Panc1 (cell line): Measurements from ENCODE around the gene PRAMEF1. TPM values are rescaled to one million over a fixed set of nuclear protein-coding genes. Genes with fewer than 3 reads are reported as not detected.
"Not testable (repeated sequence)": the region's sequence is repeated elsewhere in the genome, so short reads cannot be mapped to it uniquely, and the experiment has no call there.

ENCODE experiments used
- ATAC-seq: fragments of 200-7000 bp; cut with Tn5 transposase; 2 replicates; pipeline ENCODE4 v1.9.1; 2020; ENCODE audit warnings: mild to moderate bottlenecking, moderate library complexity
- Bru-seq: library from RNA; stranded (reverse); fragments of 400-500 nt; gene quantifications from one replicate; lab custom pipeline; 2021; lab: Mats Ljungman, UMichigan
- BruChase-seq, 2 experiments: library from RNA; stranded (reverse); fragments of 400-500 nt; gene quantifications; one replicate each; lab custom pipeline; 2021; lab: Mats Ljungman, UMichigan
- BruUV-seq: library from RNA; stranded (reverse); fragments of 400-500 nt; replicated peaks from 2 replicates; lab custom pipeline; 2021; lab: Mats Ljungman, UMichigan
- CTCF ChIA-PET: fragments of 300-600 bp; sonication (Branson Sonifier 250); formaldehyde crosslinking; loops from one replicate; lab custom pipeline; 2022; ENCODE audit warnings: antibody characterized with exemption; lab: Charles Lee
- POLR2A ChIA-PET: fragments of 300-600 bp; sonication (Branson Sonifier 250); formaldehyde crosslinking; loops from one replicate; lab custom pipeline; 2022; ENCODE audit warnings: antibody characterized with exemption; lab: Charles Lee
- DNase-seq: peaks from one replicate; pipeline ENCODE4 v3.0.0-alpha.2; 2010; ENCODE audit warnings: low read depth, low spot score
- H3K27ac ChIP-seq: 2 replicates; pipeline ENCODE4 v1.5.1; 2011; ENCODE audit warnings: mild to moderate bottlenecking, low read length, inconsistent platforms
- H3K27me3 ChIP-seq: fragments of 200-500 bp; sonication (Bioruptor generic); 2 replicates; pipeline ENCODE4 v1.6.0; 2014; ENCODE audit warnings: low read length, inconsistent platforms; ENCODE audit not compliant: control insufficient read depth, insufficient read depth
- H3K36me3 ChIP-seq: fragments of 200-500 bp; sonication (Bioruptor generic); 2 replicates; pipeline ENCODE4 v1.5.1; 2014; ENCODE audit warnings: inconsistent platforms, mild to moderate bottlenecking, low read length, moderate library complexity; ENCODE audit not compliant: control insufficient read depth, insufficient read depth
- H3K4me1 ChIP-seq: 2 replicates; pipeline ENCODE4 v1.5.1; 2011; ENCODE audit warnings: inconsistent platforms, mild to moderate bottlenecking, low read length, moderate library complexity; ENCODE audit not compliant: control insufficient read depth, insufficient read depth
- H3K4me3 ChIP-seq, 2 experiments: 2 replicates each; pipeline ENCODE4 v1.5.1; 2011 to 2012; ENCODE audit warnings: low read depth in 2 of 2, low read length in 2 of 2, mild to moderate bottlenecking in 2 of 2, inconsistent platforms in 1 of 2, moderate library complexity in 1 of 2
- H3K9me3 ChIP-seq: fragments of 200-500 bp; sonication (Bioruptor generic); 2 replicates; pipeline ENCODE4 v1.5.1; 2014; ENCODE audit warnings: low read depth, mild to moderate bottlenecking, inconsistent platforms, low read length, moderate library complexity; ENCODE audit not compliant: control insufficient read depth, insufficient read depth
- CTCF ChIP-seq: fragments of 450-650 bp; IDR thresholded peaks from 2 replicates; pipeline ENCODE4 v1.5.1; 2017; ENCODE audit warnings: mild to moderate bottlenecking
- POLR2AphosphoS5 ChIP-seq: IDR thresholded peaks from 2 replicates; pipeline ENCODE4 v1.6.1; 2012; ENCODE audit warnings: mild to moderate bottlenecking, low read depth, low read length, moderate library complexity
- SIN3A ChIP-seq: IDR thresholded peaks from 2 replicates; pipeline ENCODE4 v1.6.1; 2012; ENCODE audit warnings: low read depth, mild to moderate bottlenecking, low read length, moderate library complexity, borderline replicate concordance; ENCODE audit not compliant: insufficient read depth
- TCF7L2 ChIP-seq: IDR thresholded peaks from 2 replicates; pipeline ENCODE4 v1.6.1; 2011; ENCODE audit warnings: mild to moderate bottlenecking, low read depth, low read length, inconsistent platforms
- in situ Hi-C: cut with HindIII; loops from 2 replicates; pipeline ENCODE4 v1.10.0; 2016; ENCODE audit warnings: low sequenced_read_pairs, low pct_unique_long_range_greater_than_20kb
- intact Hi-C: fragments of 100-400 bp; cut with micrococcal nuclease; formaldehyde crosslinking; loops from one replicate; pipeline ENCODE4 v1.10.0; 2022; ENCODE audit not compliant: unreplicated experiment
- long read RNA-seq: library from polyadenylated mRNA; unstranded; transcript quantifications from one replicate; pipeline ENCODE4 v2.0.0, GENCODE V29; 2021; ENCODE audit not compliant: unreplicated experiment
- polyA plus RNA-seq: library from polyadenylated mRNA; unstranded; fragments of >200 nt; gene quantifications from one replicate; pipeline ENCODE4 v1.2.1, GENCODE V29; 2012; ENCODE audit warnings: missing spikeins; ENCODE audit not compliant: insufficient read length
- total RNA-seq: library from RNA; stranded (reverse); gene quantifications from one replicate; pipeline ENCODE4 v1.2.1, GENCODE V29; 2021; ENCODE audit not compliant: unreplicated experiment
- TF ChIP-seq, protein P1 (sequence below), 2 experiments: IDR thresholded peaks; 2 replicates each; pipeline ENCODE4 v1.6.1; 2011 to 2012; ENCODE audit warnings: low read depth in 2 of 2, control low read depth in 1 of 2, low read length in 1 of 2, mild to moderate bottlenecking in 1 of 2, moderate library complexity in 1 of 2; ENCODE audit not compliant: insufficient read depth in 1 of 2

Gene PRAMEF1, protein sequence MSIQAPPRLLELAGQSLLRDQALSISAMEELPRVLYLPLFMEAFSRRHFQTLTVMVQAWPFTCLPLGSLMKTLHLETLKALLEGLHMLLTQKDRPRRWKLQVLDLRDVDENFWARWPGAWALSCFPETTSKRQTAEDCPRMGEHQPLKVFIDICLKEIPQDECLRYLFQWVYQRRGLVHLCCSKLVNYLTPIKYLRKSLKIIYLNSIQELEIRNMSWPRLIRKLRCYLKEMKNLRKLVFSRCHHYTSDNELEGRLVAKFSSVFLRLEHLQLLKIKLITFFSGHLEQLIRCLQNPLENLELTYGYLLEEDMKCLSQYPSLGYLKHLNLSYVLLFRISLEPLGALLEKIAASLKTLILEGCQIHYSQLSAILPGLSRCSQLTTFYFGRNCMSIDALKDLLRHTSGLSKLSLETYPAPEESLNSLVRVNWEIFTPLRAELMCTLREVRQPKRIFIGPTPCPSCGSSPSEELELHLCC
- total RNA-seq (not detected), Bru-seq, nascent RNA (not detected), BruChase-seq, experiment 1, labeled RNA remaining after a 2-hour chase (not detected), BruChase-seq, experiment 2, labeled RNA remaining after a 6-hour chase (not detected)
- not detected for polyA plus RNA-seq
- long read RNA-seq, result 0 reads

- intact Hi-C loops, H3K9me3 ChIP-seq, POLR2A ChIA-PET, H3K4me1 ChIP-seq, ATAC-seq, BruUV-seq, H3K27me3 ChIP-seq, DNase-seq, in situ Hi-C loops, H3K4me3 ChIP-seq, H3K27ac ChIP-seq, H3K36me3 ChIP-seq: not testable (repeated sequence)
- CTCF ChIA-PET, result interaction anchor here (0.7 kb wide), 1 partner anchor 132 kb away, joined by 3 read pairs; no protein-coding TSS in a partner anchor
These were observed at the start of gene PRAMEF1 for GRCh38 chr1:12791097-12791496. TSS of gene PRAMEF1 (plus strand) at chr1:12791397. CDS start at chr1:12793228, 1,831 bp downstream.

GRCh38 chr1:12741946-12742345 is 49.3 kb upstream of the PRAMEF1 start:
- Histone ChIP-seq H3K9me3 (no peaks in the 10 kb centered on the region; the same call in 1 of the 2 replicates), H3K4me1 (no peaks in the 10 kb centered on the region), H3K4me3 (no peak overlapping the region), H3K27me3 (peaks cover 10% of the 10 kb centered on the region), H3K36me3 (no peaks in the 10 kb centered on the region), H3K27ac (no peak overlapping the region)
- no TSS peak for BruUV-seq
- TF ChIP-seq CTCF (no peak), POLR2AphosphoS5 (no peak), SIN3A (no peak), TCF7L2 (no peak)
- TF ChIP-seq, protein P1, sequence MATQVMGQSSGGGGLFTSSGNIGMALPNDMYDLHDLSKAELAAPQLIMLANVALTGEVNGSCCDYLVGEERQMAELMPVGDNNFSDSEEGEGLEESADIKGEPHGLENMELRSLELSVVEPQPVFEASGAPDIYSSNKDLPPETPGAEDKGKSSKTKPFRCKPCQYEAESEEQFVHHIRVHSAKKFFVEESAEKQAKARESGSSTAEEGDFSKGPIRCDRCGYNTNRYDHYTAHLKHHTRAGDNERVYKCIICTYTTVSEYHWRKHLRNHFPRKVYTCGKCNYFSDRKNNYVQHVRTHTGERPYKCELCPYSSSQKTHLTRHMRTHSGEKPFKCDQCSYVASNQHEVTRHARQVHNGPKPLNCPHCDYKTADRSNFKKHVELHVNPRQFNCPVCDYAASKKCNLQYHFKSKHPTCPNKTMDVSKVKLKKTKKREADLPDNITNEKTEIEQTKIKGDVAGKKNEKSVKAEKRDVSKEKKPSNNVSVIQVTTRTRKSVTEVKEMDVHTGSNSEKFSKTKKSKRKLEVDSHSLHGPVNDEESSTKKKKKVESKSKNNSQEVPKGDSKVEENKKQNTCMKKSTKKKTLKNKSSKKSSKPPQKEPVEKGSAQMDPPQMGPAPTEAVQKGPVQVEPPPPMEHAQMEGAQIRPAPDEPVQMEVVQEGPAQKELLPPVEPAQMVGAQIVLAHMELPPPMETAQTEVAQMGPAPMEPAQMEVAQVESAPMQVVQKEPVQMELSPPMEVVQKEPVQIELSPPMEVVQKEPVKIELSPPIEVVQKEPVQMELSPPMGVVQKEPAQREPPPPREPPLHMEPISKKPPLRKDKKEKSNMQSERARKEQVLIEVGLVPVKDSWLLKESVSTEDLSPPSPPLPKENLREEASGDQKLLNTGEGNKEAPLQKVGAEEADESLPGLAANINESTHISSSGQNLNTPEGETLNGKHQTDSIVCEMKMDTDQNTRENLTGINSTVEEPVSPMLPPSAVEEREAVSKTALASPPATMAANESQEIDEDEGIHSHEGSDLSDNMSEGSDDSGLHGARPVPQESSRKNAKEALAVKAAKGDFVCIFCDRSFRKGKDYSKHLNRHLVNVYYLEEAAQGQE (IDR thresholded peaks at IDR 0.05; ENCODE audit: insufficient read depth in 1 of 2, low read depth in 2 of 2, low read length in 1 of 2), result no peak
- intact Hi-C loops (no loop called here), in situ Hi-C loops (no loop called here)
- ATAC-seq (no peak), DNase-seq (no peak)
- POLR2A ChIA-PET, result no interaction called here
- CTCF ChIA-PET, result no interaction called here
